SK-N-SH treated with all-trans-retinoic acid at 6 μM for 48 hours (cell line): Measurements from ENCODE around the gene CCM2L.

Experiments used
- OSR1 ChIP-seq: fragments of 250-450 bp; sonication (Bioruptor Pico); IDR thresholded peaks from 2 replicates; pipeline ENCODE4 v1.8.0; 2022; ENCODE audit warnings: moderate library complexity, mild to moderate bottlenecking, inconsistent platforms
- PPARA ChIP-seq: fragments of 250-450 bp; sonication (Bioruptor Pico); IDR thresholded peaks from 2 replicates; pipeline ENCODE4 v1.5.0; 2020; ENCODE audit warnings: mild to moderate bottlenecking, borderline replicate concordance
- ZC3H10 ChIP-seq: fragments of 250-450 bp; sonication (Bioruptor Pico); IDR thresholded peaks from 2 replicates; pipeline ENCODE4 v1.5.1; 2021; ENCODE audit warnings: mild to moderate bottlenecking, moderate library complexity
- ZFP3 ChIP-seq: fragments of 250-450 bp; sonication (Bioruptor Pico); IDR thresholded peaks from 2 replicates; pipeline ENCODE4 v1.5.0; 2020; ENCODE audit warnings: mild to moderate bottlenecking, moderate library complexity
- TF ChIP-seq, protein P1 (sequence below): fragments of 250-450 bp; sonication (Bioruptor Pico); IDR thresholded peaks from 2 replicates; pipeline ENCODE4 v1.8.0; 2020; ENCODE audit warnings: mild to moderate bottlenecking, moderate library complexity, borderline replicate concordance
- TF ChIP-seq, protein P2 (sequence below): fragments of 250-450 bp; sonication (Bioruptor Pico); IDR thresholded peaks from 2 replicates; pipeline ENCODE4 v1.5.1; 2020; ENCODE audit warnings: low read depth, mild to moderate bottlenecking, moderate library complexity

DNA sequence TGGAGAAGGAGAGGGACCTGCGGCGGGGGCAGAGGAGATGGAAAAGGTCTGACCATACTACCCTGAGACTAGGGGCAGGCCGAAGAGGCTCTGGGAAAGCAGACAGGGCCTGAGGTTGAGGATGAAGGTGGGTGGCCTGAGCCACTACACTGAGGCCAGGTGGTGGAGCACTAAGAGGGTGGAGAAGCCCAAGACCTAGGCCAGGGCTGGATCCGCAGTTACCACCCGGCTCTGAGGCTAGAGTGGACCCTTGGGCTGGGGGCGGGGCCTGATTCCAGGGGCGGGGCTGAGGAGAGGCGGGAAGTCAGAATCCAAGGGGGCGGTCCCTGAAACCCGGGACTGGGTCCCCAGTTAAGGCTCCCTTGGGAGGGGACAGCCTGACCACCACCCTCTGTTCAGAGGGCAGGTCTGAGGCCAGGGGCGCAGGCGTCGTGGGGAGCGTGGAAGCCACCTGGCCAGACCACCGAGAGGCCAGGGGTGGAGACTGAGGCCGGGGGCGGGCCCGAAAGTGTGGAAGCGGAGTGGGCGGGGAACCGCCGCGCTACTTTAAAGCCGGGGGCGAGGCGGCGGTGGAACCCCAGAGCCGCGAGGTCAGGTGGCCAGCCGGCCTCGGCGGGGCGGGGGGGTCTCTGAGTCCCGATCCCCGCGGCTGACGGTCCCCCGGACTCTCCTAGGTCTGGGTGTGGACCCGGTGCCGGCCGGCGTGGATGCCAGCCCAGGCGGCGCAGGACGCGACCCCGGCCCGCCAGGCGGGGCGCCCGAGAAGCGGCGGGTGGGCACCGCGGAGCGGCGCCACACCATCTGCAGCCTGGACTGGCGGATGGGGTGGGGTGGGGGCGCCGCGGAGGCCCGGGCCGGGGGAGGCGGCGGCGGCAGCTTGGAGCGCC is 8.3 kb downstream of the CCM2L start:
- TF ChIP-seq, protein P1, sequence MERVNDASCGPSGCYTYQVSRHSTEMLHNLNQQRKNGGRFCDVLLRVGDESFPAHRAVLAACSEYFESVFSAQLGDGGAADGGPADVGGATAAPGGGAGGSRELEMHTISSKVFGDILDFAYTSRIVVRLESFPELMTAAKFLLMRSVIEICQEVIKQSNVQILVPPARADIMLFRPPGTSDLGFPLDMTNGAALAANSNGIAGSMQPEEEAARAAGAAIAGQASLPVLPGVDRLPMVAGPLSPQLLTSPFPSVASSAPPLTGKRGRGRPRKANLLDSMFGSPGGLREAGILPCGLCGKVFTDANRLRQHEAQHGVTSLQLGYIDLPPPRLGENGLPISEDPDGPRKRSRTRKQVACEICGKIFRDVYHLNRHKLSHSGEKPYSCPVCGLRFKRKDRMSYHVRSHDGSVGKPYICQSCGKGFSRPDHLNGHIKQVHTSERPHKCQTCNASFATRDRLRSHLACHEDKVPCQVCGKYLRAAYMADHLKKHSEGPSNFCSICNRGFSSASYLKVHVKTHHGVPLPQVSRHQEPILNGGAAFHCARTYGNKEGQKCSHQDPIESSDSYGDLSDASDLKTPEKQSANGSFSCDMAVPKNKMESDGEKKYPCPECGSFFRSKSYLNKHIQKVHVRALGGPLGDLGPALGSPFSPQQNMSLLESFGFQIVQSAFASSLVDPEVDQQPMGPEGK (CRISPR knock-in tag) = no peak
- TF ChIP-seq ZC3H10 (CRISPR knock-in tag) (no peak), ZFP3 (no peak), PPARA (CRISPR knock-in tag) (no peak), OSR1 (no peak)
- TF ChIP-seq, protein P2, sequence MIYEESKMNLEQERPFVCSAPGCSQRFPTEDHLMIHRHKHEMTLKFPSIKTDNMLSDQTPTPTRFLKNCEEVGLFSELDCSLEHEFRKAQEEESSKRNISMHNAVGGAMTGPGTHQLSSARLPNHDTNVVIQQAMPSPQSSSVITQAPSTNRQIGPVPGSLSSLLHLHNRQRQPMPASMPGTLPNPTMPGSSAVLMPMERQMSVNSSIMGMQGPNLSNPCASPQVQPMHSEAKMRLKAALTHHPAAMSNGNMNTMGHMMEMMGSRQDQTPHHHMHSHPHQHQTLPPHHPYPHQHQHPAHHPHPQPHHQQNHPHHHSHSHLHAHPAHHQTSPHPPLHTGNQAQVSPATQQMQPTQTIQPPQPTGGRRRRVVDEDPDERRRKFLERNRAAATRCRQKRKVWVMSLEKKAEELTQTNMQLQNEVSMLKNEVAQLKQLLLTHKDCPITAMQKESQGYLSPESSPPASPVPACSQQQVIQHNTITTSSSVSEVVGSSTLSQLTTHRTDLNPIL (CRISPR knock-in tag) = no peak
